Activated T-helper 1 cell treated with anti-CD3 and anti-CD28 coated beads, Interleukin-2, amount 50 U/mL, for 16 hours (primary cell): ENCODE results near the gene RAB11FIP4.
"Not testable (repeated sequence)": the region's sequence is repeated elsewhere in the genome, so short reads cannot be mapped to it uniquely, and the experiment has no call there.

ENCODE experiments used
- DNase-seq, 2 donors: peaks; one replicate each; pipeline ENCODE4 v3.0.0-alpha.2; 2020; ENCODE audit warnings: low read depth in 1 of 2, low spot score in 1 of 2

RAB11FIP4 gene, protein sequence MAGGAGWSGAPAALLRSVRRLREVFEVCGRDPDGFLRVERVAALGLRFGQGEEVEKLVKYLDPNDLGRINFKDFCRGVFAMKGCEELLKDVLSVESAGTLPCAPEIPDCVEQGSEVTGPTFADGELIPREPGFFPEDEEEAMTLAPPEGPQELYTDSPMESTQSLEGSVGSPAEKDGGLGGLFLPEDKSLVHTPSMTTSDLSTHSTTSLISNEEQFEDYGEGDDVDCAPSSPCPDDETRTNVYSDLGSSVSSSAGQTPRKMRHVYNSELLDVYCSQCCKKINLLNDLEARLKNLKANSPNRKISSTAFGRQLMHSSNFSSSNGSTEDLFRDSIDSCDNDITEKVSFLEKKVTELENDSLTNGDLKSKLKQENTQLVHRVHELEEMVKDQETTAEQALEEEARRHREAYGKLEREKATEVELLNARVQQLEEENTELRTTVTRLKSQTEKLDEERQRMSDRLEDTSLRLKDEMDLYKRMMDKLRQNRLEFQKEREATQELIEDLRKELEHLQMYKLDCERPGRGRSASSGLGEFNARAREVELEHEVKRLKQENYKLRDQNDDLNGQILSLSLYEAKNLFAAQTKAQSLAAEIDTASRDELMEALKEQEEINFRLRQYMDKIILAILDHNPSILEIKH

DNA sequence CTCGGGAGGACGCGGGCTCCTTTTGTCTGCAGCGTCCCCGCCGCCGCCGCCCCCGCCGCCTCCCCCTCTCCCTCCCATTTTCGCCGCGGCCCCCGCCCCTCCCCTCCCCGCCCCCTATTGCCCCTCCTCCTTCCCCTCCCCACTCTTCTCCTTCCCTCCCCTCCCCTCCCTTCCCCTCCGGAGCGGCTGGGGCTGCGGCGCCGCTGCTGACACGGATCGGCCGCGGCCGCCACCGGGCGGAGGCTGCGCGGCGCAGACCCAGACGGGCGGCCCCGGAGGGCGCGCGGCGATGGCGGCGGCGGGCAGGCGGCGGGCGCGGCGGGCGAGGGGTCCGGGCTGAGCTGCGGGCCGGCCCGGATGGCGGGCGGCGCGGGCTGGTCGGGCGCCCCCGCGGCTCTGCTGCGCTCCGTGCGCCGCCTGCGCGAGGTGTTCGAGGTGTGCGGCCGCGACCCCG lies at the start of gene RAB11FIP4:
TSS of gene RAB11FIP4 (plus strand) at position 180 of the 454 bp plus-strand sequence. CDS start at position 358, 178 bp downstream.
- DNase-seq: no peak

DNA sequence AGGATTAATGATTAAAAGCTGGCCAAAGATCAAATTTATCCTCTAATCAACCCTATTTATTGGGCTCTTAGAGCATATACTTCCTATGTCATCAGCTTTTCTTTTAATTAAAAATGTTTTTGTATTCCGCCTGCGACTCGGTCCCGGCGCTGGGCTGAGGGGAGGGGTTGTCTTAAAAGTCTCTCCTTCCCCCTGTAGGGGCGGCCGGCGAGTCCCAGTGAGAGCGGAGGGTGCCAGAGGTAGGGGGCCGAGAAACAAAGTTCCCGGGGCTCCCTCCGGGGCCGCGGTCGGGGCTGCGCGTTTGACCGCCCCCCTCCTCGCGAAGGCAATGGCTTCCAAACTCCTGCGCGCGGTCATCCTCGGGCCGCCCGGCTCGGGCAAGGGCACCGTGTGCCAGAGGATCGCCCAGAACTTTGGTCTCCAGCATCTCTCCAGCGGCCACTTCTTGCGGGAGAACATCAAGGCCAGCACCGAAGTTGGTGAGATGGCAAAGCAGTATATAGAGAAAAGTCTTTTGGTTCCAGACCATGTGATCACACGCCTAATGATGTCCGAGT lies 46.2 kb upstream of the RAB11FIP4 start:
- DNase-seq: not testable (repeated sequence)

DNA sequence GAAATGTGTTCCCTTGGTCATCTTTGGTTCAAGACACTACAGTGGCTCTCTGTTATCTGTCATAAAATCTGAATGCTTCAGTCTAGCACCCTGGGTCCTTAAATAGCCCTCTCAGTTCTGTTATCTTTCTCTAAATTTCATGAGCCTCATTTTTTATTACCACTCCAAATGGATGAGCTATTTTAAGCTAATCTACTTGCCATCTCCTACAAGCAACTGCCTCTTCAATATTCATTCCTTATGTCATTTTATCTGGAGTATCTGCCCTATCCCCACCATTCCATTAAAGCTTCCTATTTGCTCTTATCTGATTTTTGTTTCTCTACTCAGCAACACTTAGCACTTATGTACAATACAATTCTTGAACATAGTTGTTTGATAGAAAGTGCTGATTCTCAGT lies 42.0 kb upstream of the RAB11FIP4 start:
- DNase-seq: no peak

DNA sequence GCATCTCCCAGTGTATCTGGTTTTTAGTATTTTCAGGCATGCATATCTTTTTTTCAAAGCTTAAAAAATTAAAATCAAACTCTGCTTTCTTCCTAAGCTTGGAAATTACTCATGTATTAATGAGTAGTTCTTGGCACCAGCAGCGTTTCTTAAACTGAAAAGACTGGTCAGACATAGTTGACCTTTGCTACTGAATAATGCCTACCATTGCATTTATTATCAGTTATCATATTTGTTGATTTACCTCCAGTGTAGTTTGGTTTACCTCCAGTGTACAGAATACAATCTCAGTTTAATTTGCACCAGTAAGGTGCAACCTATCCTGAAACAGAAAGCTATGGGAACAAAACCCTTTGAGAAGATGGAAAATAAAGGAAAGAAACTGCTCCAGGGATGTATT lies 35.5 kb upstream of the RAB11FIP4 start:
- no peak for DNase-seq

DNA sequence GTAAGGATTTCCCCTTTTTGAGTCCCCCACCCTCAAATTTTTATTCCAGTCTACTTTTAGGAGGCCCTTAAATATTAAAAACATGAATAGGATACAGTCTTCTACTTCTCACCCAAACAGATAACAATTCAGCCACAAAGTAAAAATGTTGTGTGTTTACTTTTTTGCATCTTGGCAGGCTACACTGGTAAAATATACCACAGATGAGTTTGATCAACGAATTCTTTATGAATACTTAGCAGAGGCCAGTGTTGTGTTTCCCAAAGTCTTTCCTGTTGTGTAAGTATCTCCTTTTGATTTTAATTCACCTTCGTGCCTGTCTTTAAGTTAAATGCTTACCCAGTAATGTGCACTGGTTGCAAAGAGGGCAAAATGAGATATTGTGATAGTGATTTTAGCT lies 34.4 kb upstream of the RAB11FIP4 start:
- DNase-seq: no peak

DNA sequence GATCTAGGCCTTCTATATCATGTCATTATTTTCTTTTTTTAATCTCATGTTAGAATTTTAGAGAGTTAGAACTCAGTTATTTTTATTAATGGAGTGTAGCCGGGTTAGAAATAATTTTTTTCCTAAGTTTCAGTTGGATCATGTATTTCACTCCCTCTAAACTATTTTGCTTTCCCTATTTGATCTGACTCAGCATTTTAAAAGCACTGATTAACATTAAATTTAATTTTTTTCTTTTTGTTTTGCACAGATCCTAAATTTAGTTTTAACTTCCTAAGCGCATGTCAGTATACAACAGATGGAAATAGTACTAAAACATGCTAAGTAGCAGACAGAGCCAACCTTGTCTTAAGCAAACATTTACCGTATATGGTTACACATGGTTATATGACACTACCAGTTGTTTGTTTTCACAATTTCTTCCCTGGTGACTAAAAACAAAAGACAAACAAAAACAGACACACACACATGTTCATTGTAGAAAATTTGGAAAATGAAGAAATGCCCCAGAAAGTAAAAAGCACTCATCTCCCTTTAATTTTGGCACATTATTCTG lies 33.6 kb upstream of the RAB11FIP4 start:
- DNase-seq: no peak

DNA sequence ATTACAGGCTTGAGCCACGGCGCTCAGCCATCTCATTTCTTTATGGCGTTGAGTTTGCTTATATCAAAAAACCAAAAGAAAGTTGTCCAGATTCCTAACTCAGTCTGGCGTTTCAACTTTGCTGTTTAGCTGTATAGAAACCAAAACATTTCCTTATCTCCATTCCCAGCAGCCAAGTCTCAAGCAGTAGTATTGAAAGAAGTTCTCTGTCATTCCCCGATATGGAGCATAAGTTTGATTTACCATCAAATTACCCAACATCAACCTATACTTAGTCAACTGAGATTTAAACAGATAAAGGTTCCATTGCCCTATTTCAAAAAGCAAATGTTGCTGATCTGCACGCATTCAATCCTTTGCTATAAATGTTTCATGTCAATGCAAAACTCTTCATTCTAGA lies 27.5 kb upstream of the RAB11FIP4 start:
- no peak for DNase-seq

DNA sequence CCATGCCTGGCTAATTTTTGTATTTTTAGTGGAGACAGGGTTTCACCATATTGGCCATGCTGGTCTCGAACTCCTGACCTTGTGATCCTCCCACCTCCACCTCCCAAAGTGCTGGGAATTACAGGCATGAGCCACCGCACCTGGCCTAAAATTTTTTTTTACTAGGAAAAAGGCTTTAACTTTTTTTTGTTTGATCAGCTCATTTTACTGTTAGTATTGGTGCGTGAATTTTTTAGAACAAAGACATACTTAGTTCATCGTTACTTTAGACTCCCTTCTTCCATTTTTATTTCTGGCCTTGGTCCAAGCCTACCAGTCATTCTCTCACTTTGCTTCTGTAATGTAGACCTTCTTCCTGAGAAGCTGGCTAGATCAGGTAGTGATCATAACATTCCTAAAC lies 25.4 kb upstream of the RAB11FIP4 start:
- no peak for DNase-seq

DNA sequence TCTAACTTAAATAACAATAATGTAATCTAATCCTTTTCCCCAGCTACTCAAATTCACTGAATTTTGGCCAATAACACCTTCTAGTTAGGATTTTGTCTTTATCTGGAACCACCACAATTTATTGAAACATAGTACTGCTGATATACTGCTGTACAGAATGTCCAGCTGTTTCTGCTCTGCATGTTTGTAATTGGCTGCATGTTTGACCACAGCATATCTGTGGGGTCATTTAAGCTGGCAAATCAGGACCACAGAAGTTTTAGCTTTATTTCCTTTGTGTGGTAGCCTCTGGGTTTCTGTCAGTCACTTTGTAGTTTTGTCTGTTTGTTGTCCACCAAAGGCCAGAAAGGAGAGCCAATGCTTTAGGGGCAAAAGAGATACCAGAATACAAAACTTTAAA lies 22.2 kb upstream of the RAB11FIP4 start:
- DNase-seq: no peak

DNA sequence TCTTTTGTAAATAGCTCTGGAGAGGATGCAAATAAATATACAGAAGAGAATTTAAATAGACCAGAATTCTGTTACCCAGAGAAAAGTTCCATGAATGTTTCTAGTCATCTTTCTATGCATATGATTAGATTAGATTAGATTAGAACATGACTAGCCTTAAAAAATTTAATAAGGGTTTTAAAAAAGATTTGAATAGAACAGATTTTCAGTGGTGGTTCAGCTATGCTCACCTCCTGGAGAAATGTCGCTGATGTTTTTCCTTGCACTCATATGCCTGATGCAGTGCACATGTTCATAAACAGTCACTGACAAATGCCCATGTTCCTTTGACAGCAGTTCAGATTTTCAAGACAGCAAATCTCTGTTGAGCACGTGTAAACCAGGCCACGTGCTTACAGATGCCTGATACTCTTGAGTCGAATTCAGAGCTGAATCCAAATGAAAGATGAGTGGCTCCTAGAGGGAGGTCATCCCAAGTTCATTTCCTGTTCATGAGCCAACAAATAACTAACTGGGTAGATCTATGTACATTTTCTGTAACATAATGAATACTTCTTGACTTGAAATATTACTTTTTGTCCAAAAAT lies 19.9 kb upstream of the RAB11FIP4 start:
- DNase-seq: no peak

DNA sequence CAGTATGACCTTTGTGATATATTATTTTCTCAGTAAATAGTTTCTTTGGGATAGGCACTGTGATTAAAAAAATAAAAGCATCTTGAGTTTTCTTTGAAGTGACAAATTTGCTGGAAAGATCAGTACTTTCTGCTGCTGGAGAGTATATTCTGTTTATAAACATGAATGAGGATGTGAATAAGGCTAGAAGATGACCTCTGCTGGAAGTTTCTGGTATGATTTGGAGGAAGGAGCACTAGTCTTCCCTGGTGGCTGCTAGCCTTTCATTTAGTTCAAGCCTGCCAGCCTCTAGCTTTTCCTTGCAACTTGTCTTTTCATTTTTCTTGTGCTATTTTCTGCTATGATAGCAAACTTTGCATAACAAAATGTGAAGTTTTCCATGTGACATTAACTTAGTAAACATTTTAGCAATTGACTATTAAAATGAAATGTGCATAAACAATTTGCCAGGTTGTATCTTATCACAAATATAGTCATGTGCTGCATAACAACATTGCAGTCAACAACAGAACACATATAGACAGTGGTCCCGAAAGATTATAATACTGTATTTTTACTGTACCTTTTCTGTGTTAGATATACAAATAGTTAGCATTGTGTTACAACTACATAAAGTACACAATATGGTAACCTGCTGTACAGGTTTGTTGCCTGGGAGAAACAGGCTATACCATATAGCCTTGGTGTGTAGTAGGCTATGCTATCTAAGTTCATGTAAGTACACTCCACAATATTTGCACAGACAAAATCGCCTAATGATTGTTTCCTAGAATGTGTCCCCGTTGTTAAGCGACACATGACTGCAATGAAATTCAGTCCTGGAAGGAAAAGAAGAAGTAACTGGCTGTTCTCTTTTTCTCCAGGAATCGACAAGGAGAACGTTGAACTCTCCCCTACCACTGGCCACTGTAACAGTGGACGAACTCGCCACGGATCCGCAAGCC lies 18.1 kb upstream of the RAB11FIP4 start:
- DNase-seq: no peak

DNA sequence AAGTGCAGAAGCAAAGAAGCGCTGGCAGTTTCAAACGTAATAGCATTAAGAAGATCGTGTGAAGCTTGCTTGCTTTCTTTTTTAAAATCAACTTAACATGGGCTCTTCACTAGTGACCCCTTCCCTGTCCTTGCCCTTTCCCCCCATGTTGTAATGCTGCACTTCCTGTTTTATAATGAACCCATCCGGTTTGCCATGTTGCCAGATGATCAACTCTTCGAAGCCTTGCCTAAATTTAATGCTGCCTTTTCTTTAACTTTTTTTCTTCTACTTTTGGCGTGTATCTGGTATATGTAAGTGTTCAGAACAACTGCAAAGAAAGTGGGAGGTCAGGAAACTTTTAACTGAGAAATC lies 17.4 kb upstream of the RAB11FIP4 start:
- DNase-seq: no peak

DNA sequence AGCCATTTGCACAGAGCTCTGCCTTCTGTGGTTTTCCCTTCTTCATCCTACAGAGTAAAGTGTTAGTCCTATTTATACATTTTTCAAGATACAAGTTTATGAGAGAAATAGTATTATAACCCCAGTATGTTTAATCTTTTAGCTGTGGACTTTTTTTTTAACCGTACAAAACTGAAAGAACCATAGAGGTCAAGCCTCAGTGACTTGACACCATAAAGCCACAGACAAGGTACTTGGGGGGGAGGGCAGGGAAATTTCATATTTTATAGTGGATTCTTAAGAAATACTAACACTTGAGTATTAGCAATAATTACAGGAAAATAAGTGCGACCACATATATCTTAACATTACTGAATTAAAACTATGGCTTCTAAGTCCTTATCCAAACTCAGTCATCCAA lies 17.0 kb upstream of the RAB11FIP4 start:
- DNase-seq: no peak

DNA sequence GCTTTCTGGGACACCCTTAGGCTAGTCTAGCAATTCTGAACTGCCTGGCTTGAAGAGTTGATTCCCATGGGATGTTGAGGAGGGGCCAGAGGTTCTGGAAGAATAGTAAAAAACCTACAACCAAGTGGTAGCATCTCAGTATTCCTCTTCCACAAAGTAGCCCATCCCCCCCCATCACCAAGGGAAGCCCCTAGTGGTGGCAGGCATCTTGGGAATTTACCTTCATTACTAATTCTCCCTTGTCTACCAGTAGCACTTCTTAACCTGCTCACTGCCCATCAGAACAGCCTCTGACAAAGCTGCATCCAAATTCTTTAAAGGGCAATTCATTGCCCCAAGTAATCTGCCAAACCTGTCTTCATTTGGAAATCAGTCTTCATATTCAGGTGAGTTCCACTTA lies 12.8 kb upstream of the RAB11FIP4 start:
- no peak for DNase-seq

DNA sequence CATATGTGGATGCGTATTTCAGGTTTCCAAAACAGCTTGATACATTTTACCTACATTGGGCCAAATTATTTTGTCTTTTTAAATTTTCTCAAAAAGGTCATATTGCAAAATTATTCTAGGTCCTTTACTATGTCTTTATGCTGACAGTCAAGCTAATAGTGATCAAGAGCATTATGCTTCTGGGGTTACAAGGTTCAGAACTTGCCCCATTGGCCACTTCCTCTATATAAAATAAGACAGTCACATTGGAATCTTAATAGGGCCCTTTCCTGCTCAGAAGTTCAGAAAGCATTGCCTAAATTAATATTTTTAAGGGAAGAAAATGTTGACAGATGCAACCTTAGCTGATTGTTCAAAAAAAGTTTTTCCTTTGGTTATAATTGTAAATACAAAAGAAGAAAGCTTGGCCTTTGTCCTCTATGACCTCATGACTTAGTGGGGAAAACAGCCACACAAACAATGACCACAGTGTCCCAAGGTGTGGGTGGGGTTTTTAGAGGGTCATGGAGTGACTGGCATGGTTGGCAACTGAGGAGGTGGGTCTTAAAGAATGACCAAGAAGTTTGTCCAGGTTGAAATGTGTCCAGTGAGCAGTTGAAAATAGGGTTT lies 11.8 kb upstream of the RAB11FIP4 start:
- no peak for DNase-seq

DNA sequence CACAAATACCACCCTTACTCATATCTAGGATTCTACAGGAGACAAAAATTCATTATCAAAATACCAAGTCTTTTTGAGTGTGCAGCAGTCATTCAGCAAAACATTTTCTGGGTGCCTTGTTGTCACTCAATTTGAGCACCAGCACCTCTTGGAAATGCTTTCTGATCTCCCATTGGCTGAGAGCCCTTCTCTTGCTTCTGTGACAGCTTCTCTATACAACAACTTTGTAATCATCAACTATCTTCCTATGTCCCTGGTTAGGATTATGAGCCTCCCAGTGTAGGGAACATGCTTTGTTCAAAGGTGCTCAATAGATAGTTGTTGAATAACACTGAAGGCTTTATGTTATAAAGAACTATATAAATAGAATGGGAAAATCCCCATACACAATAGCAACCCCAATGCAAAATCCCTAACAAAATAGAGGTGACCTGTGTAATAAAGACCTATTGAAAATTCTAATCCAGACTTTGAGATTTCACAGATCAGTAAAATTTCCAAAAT lies 10.3 kb upstream of the RAB11FIP4 start:
- DNase-seq: no peak

DNA sequence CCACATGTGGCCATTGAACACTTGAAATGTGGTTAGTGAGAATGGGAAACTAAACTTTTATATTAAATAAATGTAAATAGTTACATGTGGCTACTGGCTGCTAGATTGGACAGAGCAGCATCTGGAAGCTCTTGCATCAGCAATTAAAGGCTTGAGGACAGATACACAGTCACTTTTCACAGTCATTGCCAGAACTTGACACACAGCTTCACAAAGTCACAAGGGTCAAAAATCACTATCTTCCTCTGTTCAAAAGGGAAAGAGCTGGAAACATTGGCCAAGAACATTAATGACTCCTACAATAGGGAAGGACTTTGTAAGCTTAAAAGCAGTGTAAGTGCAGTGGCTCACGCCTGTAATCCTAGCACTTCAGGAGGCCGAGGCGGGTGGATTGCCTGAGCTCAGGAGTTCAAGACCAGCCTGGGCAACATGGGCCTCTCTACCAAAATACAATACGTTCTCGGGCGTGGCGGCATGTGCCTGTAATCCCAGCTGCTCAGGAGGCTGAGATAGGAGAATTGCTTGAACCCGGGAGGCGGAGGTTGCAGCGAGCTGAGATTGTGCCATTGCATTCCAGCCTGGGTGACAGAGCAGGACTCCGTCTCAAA lies 8.7 kb upstream of the RAB11FIP4 start:
- DNase-seq: not testable (repeated sequence)

DNA sequence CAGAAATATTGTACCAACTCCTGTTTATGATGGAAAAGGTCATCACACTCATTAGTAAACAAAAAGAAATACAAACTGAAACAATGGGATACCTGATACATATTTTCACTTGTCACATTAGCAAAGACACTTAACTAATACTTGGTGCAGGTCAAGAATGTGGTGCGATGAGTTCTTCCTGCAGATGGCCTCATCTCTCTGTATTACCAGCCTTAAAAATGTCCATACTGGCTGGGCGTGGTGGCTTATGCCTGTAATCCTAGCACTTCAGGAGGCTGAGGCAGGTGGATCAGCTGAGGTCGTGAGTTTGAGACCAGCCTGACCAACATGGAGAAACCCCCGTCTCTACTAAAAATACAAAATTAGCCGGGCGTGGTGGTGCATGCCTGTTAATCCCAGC lies 8.0 kb upstream of the RAB11FIP4 start:
- not testable (repeated sequence) for DNase-seq

DNA sequence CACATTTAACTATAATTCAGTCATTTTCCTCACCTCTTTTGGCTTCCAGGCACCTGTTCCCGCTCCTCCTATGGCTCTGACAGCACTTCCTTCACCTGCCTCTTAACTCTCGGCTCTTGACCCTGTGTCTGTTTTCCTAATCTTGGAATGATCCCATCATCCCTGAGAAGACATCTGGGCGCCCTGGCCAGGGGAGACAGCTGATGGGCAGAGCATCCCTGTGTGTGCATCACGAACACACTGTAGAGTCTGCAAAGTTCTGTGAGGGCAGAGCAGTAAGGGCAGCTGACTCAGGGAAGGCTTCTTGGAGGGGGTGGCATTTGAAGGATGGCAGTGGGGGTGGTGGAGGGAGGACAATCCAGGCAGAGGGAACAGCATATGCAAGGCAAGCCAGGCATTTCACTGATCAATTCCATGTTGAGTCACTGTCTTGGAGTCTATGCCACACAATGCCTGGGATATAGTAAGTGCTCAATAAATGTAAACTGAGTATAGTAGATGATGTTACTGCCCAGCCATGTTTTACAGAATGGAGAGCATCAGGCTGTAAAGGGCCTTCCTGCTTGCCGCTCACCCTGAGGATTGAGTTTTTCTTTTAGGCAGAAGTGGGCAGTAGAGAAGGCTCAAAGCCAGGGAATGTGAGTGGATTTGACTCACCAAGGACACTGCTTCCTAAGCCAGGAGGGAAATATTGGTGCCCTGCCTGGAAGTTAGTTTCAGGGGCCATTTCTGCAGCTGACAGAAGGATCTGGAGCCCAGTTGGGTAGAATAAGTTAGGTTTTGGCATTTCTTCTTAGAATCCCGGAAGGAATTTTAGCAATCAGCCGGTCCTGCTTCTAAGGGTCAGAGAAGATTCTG lies 5.8 kb upstream of the RAB11FIP4 start:
- no peak for DNase-seq
